Loucy (cell line): ENCODE data around the gene SH3GL1.

Experiments used
- EZH2phosphoT487 ChIP-seq: fragments of 200-600 bp; IDR thresholded peaks from 2 replicates; pipeline ENCODE4 v1.6.1; 2018; ENCODE audit warnings: antibody characterized with exemption, mild to moderate bottlenecking, moderate library complexity, borderline replicate concordance
- TF ChIP-seq, protein P1 (sequence below): fragments of 200-600 bp; sonication (generic); conservative IDR thresholded peaks from 2 replicates; pipeline ENCODE4 v1.5.1; 2014; ENCODE audit warnings: mild to moderate bottlenecking, antibody characterized with exemption, low read length

DNA sequence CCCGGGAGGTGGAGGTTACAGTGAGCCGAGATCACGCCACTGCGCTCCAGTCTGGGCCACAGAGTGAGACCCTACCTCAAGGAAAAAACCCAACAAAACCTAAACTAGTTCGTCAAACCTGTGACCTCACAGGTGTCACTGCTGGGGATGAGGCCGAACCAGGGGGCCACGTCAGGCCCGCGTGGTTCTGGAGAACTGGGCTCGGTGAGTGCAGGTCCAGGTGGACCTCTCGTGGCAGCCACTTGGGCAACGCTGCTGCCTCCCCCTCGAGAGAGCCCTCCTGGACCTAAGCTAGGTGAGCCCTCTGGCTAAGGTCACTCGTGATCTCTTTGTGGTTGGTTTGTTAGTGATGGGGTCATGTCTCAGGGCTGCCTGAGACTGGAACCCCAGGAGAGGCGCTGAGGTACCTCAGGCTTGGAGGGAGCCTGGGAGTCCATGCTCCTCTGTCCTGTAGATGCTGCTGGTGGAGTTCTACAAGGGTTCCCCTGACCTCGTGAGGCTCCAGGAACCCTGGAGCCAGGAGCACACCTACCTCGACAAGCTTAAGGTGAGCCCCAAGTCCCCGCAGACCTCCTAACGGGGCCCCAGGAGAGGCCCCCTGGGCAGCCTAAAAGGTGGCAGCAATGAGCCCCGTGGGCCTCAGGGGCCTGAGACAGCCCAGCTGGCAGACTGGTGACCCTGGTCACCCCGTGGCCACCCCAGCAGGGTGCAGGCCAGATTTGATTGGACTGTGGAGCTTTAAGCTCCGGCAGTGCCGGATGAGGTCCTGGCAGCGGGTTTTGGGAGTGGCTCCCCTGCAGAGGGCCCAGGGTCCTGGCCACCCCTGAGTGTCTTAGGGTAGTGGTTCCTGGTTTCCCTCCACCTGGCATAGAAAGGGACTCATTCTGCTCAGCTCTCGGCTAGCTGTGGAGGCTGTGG lies 41.4 kb downstream of the SH3GL1 start:
- TF ChIP-seq, protein P1, sequence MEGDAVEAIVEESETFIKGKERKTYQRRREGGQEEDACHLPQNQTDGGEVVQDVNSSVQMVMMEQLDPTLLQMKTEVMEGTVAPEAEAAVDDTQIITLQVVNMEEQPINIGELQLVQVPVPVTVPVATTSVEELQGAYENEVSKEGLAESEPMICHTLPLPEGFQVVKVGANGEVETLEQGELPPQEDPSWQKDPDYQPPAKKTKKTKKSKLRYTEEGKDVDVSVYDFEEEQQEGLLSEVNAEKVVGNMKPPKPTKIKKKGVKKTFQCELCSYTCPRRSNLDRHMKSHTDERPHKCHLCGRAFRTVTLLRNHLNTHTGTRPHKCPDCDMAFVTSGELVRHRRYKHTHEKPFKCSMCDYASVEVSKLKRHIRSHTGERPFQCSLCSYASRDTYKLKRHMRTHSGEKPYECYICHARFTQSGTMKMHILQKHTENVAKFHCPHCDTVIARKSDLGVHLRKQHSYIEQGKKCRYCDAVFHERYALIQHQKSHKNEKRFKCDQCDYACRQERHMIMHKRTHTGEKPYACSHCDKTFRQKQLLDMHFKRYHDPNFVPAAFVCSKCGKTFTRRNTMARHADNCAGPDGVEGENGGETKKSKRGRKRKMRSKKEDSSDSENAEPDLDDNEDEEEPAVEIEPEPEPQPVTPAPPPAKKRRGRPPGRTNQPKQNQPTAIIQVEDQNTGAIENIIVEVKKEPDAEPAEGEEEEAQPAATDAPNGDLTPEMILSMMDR, result no peak
- TF ChIP-seq EZH2phosphoT487, result no peak
